Measurements from ENCODE around the gene DYNLRB2. TPM values are rescaled to one million over a fixed set of nuclear protein-coding genes. Genes with fewer than 3 reads are reported as not detected.

DYNLRB2 gene
- total RNA-seq, 1 experiment from 2014 or later: not detected

- in situ Hi-C loops (cut with HindIII; ENCODE audit: low pct_unique_long_range_greater_than_20kb, low sequenced_read_pairs): no loop called here
- DNase-seq (ENCODE audit: low read depth, low spot score): no peak
These were observed 42.7 kb downstream of the DYNLRB2 start for GRCh38 chr16:80583466-80583865.

- in situ Hi-C loops (cut with HindIII; ENCODE audit: low pct_unique_long_range_greater_than_20kb, low sequenced_read_pairs): no loop called here
- DNase-seq (ENCODE audit: low read depth, low spot score): no peak
These were observed 45.0 kb downstream of the DYNLRB2 start for GRCh38 chr16:80585764-80586163.

- in situ Hi-C loops (cut with HindIII; ENCODE audit: low pct_unique_long_range_greater_than_20kb, low sequenced_read_pairs): no loop called here
- no peak for DNase-seq (ENCODE audit: low read depth, low spot score)
These were observed 45.7 kb downstream of the DYNLRB2 start for GRCh38 chr16:80586476-80586875.

GRCh38 chr16:80587071-80587470, 46.3 kb downstream of the DYNLRB2 start:
- DNase-seq (ENCODE audit: low read depth, low spot score): no peak
- in situ Hi-C loops (cut with HindIII; ENCODE audit: low pct_unique_long_range_greater_than_20kb, low sequenced_read_pairs): no loop called here

GRCh38 chr16:80591071-80591915, 50.5 kb downstream of the DYNLRB2 start:
- no peak for DNase-seq (ENCODE audit: low read depth, low spot score)
- in situ Hi-C loops (cut with HindIII; ENCODE audit: low pct_unique_long_range_greater_than_20kb, low sequenced_read_pairs): no loop called here

GRCh38 chr16:80592273-80592672, 51.5 kb downstream of the DYNLRB2 start:
- DNase-seq (ENCODE audit: low read depth, low spot score): no peak
- in situ Hi-C loops (cut with HindIII; ENCODE audit: low pct_unique_long_range_greater_than_20kb, low sequenced_read_pairs): no loop called here

GRCh38 chr16:80594756-80595155, 54.0 kb downstream of the DYNLRB2 start:
- in situ Hi-C loops (cut with HindIII; ENCODE audit: low pct_unique_long_range_greater_than_20kb, low sequenced_read_pairs): no loop called here
- DNase-seq (ENCODE audit: low read depth, low spot score): no peak

GRCh38 chr16:80596507-80597207, 55.9 kb downstream of the DYNLRB2 start:
- DNase-seq (ENCODE audit: low read depth, low spot score): no peak
- in situ Hi-C loops (cut with HindIII; ENCODE audit: low pct_unique_long_range_greater_than_20kb, low sequenced_read_pairs): no loop called here

GRCh38 chr16:80599466-80599865, 58.7 kb downstream of the DYNLRB2 start:
- DNase-seq (ENCODE audit: low read depth, low spot score): no peak
- in situ Hi-C loops (cut with HindIII; ENCODE audit: low pct_unique_long_range_greater_than_20kb, low sequenced_read_pairs): no loop called here
